ENCODE results near the gene EIF2S3.
"Not testable (repeated sequence)": the region's sequence is repeated elsewhere in the genome, so short reads cannot be mapped to it uniquely, and the experiment has no call there.

Gene EIF2S3

GRCh38 chrX:24054182-24055042 lies at the start of gene EIF2S3:
Gene EIF2S3 (plus strand): TSS chrX:24054956. CDS start chrX:24054969, 13 bp downstream.
- peak; percentile 80 for DNase-seq

GRCh38 chrX:24005028-24005427 lies 49.7 kb upstream of the EIF2S3 start:
- no peak for DNase-seq

GRCh38 chrX:24005867-24006266 lies 48.9 kb upstream of the EIF2S3 start:
- DNase-seq, result no peak

GRCh38 chrX:24012266-24012665 lies 42.5 kb upstream of the EIF2S3 start:
- DNase-seq, result no peak

GRCh38 chrX:24014388-24015018 lies 40.3 kb upstream of the EIF2S3 start:
- DNase-seq, result no peak

- no peak for DNase-seq
Observed at GRCh38 chrX:24017674-24018073, 37.1 kb upstream of the EIF2S3 start.

- no peak for DNase-seq
Observed at GRCh38 chrX:24018809-24019208, 35.9 kb upstream of the EIF2S3 start.

GRCh38 chrX:24019448-24019847 lies 35.3 kb upstream of the EIF2S3 start:
- DNase-seq, result no peak

- no peak for DNase-seq
Observed at GRCh38 chrX:24020306-24020876, 34.4 kb upstream of the EIF2S3 start.

GRCh38 chrX:24023544-24023943 lies 31.2 kb upstream of the EIF2S3 start:
- no peak for DNase-seq

- peak; percentile 0 for DNase-seq
Observed at GRCh38 chrX:24023972-24024669, 30.6 kb upstream of the EIF2S3 start.

GRCh38 chrX:24024819-24025740 lies 29.7 kb upstream of the EIF2S3 start:
- DNase-seq, result peak; percentile 24

GRCh38 chrX:24025741-24026403 lies 28.9 kb upstream of the EIF2S3 start:
- no peak for DNase-seq

GRCh38 chrX:24026432-24026831 lies 28.3 kb upstream of the EIF2S3 start:
- no peak for DNase-seq

- DNase-seq, result no peak
Observed at GRCh38 chrX:24027086-24027485, 27.7 kb upstream of the EIF2S3 start, which contains the start of gene KLHL15. Gene KLHL15 (minus strand): TSS chrX:24027186. CDS start chrX:24006693, 20,493 bp downstream.

- no peak for DNase-seq
Observed at GRCh38 chrX:24027985-24028384, 26.8 kb upstream of the EIF2S3 start.

- no peak for DNase-seq
Observed at GRCh38 chrX:24030597-24030996, 24.2 kb upstream of the EIF2S3 start.

- no peak for DNase-seq
Observed at GRCh38 chrX:24034485-24034884, 20.3 kb upstream of the EIF2S3 start.

- no peak for DNase-seq
Observed at GRCh38 chrX:24037729-24038128, 17.0 kb upstream of the EIF2S3 start.

GRCh38 chrX:24046060-24046459 lies 8.7 kb upstream of the EIF2S3 start:
- DNase-seq, result not testable (repeated sequence)

- not testable (repeated sequence) for DNase-seq
Observed at GRCh38 chrX:24049643-24050042, 5.1 kb upstream of the EIF2S3 start.

Data from DMS79 treated with DMSO at 0.1 percent for 48 hours (cell line).